H1 (cell line): Measurements from ENCODE around the gene OR5B3. TPM values are rescaled to one million over a fixed set of nuclear protein-coding genes. Genes with fewer than 3 reads are reported as not detected.
"Not testable (repeated sequence)": the region's sequence is repeated elsewhere in the genome, so short reads cannot be mapped to it uniquely, and the experiment has no call there.

Experiments used
- CTCF ChIA-PET: fragments of 300-600 bp; sonication (Branson Sonifier 250); formaldehyde crosslinking; loops from one replicate; lab custom pipeline; 2021; ENCODE audit not compliant: partially characterized antibody; lab: Charles Lee
- POLR2A ChIA-PET: fragments of 300-600 bp; sonication (Branson Sonifier 250); formaldehyde crosslinking; loops from one replicate; lab custom pipeline; 2021; ENCODE audit warnings: inconsistent platforms; ENCODE audit not compliant: partially characterized antibody; lab: Charles Lee
- DNase-seq, 2 experiments: peaks; one replicate each; pipeline versions ENCODE4 v3.0.0 to v3.0.0-alpha.2; 2010 to 2022; ENCODE audit warnings: low spot score in 2 of 2, low read depth in 1 of 2, mixed read lengths in 1 of 2
- FAIRE-seq: peaks from 2 replicates; lab custom pipeline; 2011; peaks lifted over from hg19 to GRCh38; lab: Jason Lieb, UNC
- H2AFZ ChIP-seq: 2 replicates; pipeline ENCODE4 v1.8.1; 2012; ENCODE audit warnings: low read length, inconsistent platforms
- H2AK5ac ChIP-seq: 2 replicates; pipeline ENCODE4 v1.6.1; 2013; ENCODE audit warnings: low read depth, low read length
- H2BK120ac ChIP-seq: replicated peaks from 2 replicates; pipeline ENCODE3; 2013; ENCODE audit warnings: low read depth, low read length, inconsistent platforms
- H2BK12ac ChIP-seq: 2 replicates; pipeline ENCODE4 v1.6.1; 2013; ENCODE audit warnings: low read depth, low read length
- H2BK15ac ChIP-seq: 2 replicates; pipeline ENCODE4 v1.6.1; 2013; ENCODE audit warnings: low read length
- H2BK20ac ChIP-seq: 2 replicates; pipeline ENCODE4 v1.6.1; 2013; ENCODE audit warnings: low read length
- H2BK5ac ChIP-seq: 2 replicates; pipeline ENCODE4 v1.6.1; 2013; ENCODE audit warnings: low read depth, low read length
- H3K14ac ChIP-seq: 2 replicates; pipeline ENCODE4 v1.6.1; 2013; ENCODE audit warnings: inconsistent platforms; ENCODE audit not compliant: insufficient read length
- H3K18ac ChIP-seq: 2 replicates; pipeline ENCODE4 v1.6.1; 2013; ENCODE audit warnings: low read length; ENCODE audit errors: extremely low read depth
- H3K23ac ChIP-seq: 2 replicates; pipeline ENCODE4 v1.6.1; 2013; ENCODE audit warnings: inconsistent platforms; ENCODE audit not compliant: insufficient read length
- H3K23me2 ChIP-seq: 2 replicates; pipeline ENCODE4 v1.6.1; 2013; ENCODE audit warnings: low read depth, low read length
- H3K27ac ChIP-seq: 2 replicates; pipeline ENCODE4 v1.6.1; 2011; ENCODE audit warnings: low read depth, low read length, inconsistent platforms
- H3K27me3 ChIP-seq, 4 experiments: replicated peaks in 1 of 4; 1 replicate in 1 of 4; 2 replicates in 3 of 4; pipeline versions ENCODE4 v1.6.1 to v1.8.1; 2011 to 2013; ENCODE audit warnings: low read length in 3 of 4, mild to moderate bottlenecking in 3 of 4, inconsistent platforms in 2 of 4, mixed read lengths in 2 of 4, moderate library complexity in 1 of 4; ENCODE audit not compliant: control insufficient read depth in 3 of 4, insufficient read depth in 3 of 4; ENCODE audit errors: extremely low read depth in 1 of 4
- H3K36me3 ChIP-seq, 4 experiments: 2 replicates each; pipeline versions ENCODE4 v1.6.1 to v1.8.1; 2011 to 2013; ENCODE audit warnings: mild to moderate bottlenecking in 4 of 4, low read length in 3 of 4, moderate library complexity in 2 of 4, control low read depth in 1 of 4, inconsistent platforms in 1 of 4; ENCODE audit not compliant: insufficient read depth in 4 of 4, control insufficient read depth in 2 of 4
- H3K4ac ChIP-seq: replicated peaks from 2 replicates; pipeline ENCODE3; 2013; ENCODE audit warnings: low read length, low read depth, mixed read lengths, inconsistent platforms; ENCODE audit not compliant: insufficient read length
- H3K4me1 ChIP-seq, 4 experiments: replicated peaks in 1 of 4; 1 replicate in 1 of 4; 2 replicates in 3 of 4; pipeline versions ENCODE4 v1.6.1 to v1.8.1; 2011 to 2013; ENCODE audit warnings: low read length in 3 of 4, inconsistent platforms in 2 of 4, mixed read lengths in 1 of 4; ENCODE audit not compliant: insufficient read depth in 4 of 4, control insufficient read depth in 3 of 4
- H3K4me2 ChIP-seq, 2 experiments: 2 replicates each; pipeline versions ENCODE4 v1.6.1 to v1.8.1; 2011 to 2013; ENCODE audit warnings: low read depth in 2 of 2, low read length in 2 of 2, control low read depth in 1 of 2, inconsistent platforms in 1 of 2, mild to moderate bottlenecking in 1 of 2; ENCODE audit not compliant: insufficient read depth in 1 of 2
- H3K4me3 ChIP-seq, 4 experiments: fragments of 200-600, 300-600 bp in 1 of 4; sonication (generic), shearing (Covaris generic), sonication (Bioruptor Twin) in 1 of 4; 2 replicates each; pipeline versions ENCODE4 v1.5.1 to v1.8.1; 2011 to 2016; ENCODE audit warnings: low read length in 4 of 4, low read depth in 3 of 4, control low read depth in 2 of 4, inconsistent platforms in 2 of 4, mild to moderate bottlenecking in 2 of 4, mixed read lengths in 1 of 4, moderate library complexity in 1 of 4; ENCODE audit not compliant: insufficient read depth in 2 of 4; ENCODE audit errors: extremely low read depth in 1 of 4
- H3K56ac ChIP-seq: replicated peaks from 2 replicates; pipeline ENCODE3; 2013; ENCODE audit warnings: low read depth, mild to moderate bottlenecking, mixed read lengths, low read length, inconsistent platforms; ENCODE audit not compliant: insufficient read length
- H3K79me1 ChIP-seq: 2 replicates; pipeline ENCODE4 v1.6.1; 2013; ENCODE audit warnings: low read depth, low read length, control low read depth
- H3K79me2 ChIP-seq, 2 experiments: 2 replicates each; pipeline versions ENCODE4 v1.6.1 to v1.8.1; 2012 to 2013; ENCODE audit warnings: low read length in 2 of 2, mild to moderate bottlenecking in 2 of 2, inconsistent platforms in 1 of 2; ENCODE audit not compliant: insufficient read depth in 2 of 2, control insufficient read depth in 1 of 2
- H3K9ac ChIP-seq, 4 experiments: replicated peaks in 1 of 4; 1 replicate in 1 of 4; 2 replicates in 3 of 4; pipeline versions ENCODE4 v1.6.1 to v1.8.1; 2011 to 2013; ENCODE audit warnings: low read depth in 3 of 4, low read length in 3 of 4, control low read depth in 2 of 4, mild to moderate bottlenecking in 2 of 4, moderate library complexity in 2 of 4, inconsistent platforms in 1 of 4; ENCODE audit errors: extremely low read depth in 1 of 4
- H3K9me3 ChIP-seq, 2 experiments: 2 replicates each; pipeline versions ENCODE4 v1.6.1 to v1.8.1; 2012 to 2013; ENCODE audit warnings: mild to moderate bottlenecking in 2 of 2, moderate library complexity in 2 of 2, control low read depth in 1 of 2, inconsistent platforms in 1 of 2, low read depth in 1 of 2, low read length in 1 of 2, mixed read lengths in 1 of 2; ENCODE audit not compliant: insufficient read depth in 2 of 2
- H4K20me1 ChIP-seq, 2 experiments: replicated peaks in 1 of 2; 2 replicates each; pipeline versions ENCODE3 to v1.8.1; 2011 to 2013; ENCODE audit warnings: inconsistent platforms in 2 of 2, low read length in 2 of 2, mild to moderate bottlenecking in 1 of 2; ENCODE audit not compliant: insufficient read depth in 2 of 2, control insufficient read depth in 1 of 2
- H4K5ac ChIP-seq: 2 replicates; pipeline ENCODE4 v1.6.1; 2013; ENCODE audit warnings: low read length, low read depth, mixed read lengths, inconsistent platforms; ENCODE audit not compliant: insufficient read length
- H4K8ac ChIP-seq: 2 replicates; pipeline ENCODE4 v1.8.0; 2013; ENCODE audit warnings: mild to moderate bottlenecking, moderate library complexity, low read length, inconsistent platforms; ENCODE audit not compliant: insufficient read depth; ENCODE audit errors: extremely low read depth
- H4K91ac ChIP-seq: replicated peaks from 2 replicates; pipeline ENCODE3; 2013; ENCODE audit warnings: low read length, mixed read lengths, inconsistent platforms; ENCODE audit not compliant: insufficient read length
- CEBPB ChIP-seq: IDR thresholded peaks from 2 replicates; pipeline ENCODE4 v1.6.1; 2012; ENCODE audit warnings: low read depth, low read length
- EGR1 ChIP-seq: IDR thresholded peaks from 2 replicates; pipeline ENCODE4 v1.6.1; 2011; ENCODE audit warnings: low read depth, low read length, borderline replicate concordance
- EP300 ChIP-seq, 2 experiments: IDR thresholded peaks; 1 replicate in 1 of 2; 2 replicates in 1 of 2; pipeline ENCODE4 v1.6.1; 2011 to 2012; ENCODE audit warnings: low read depth in 2 of 2, low read length in 2 of 2, mild to moderate bottlenecking in 2 of 2, borderline replicate concordance in 1 of 2, inconsistent platforms in 1 of 2, moderate library complexity in 1 of 2
- NANOG ChIP-seq: IDR thresholded peaks from 2 replicates; pipeline ENCODE4 v1.6.1; 2011; ENCODE audit warnings: low read length, low read depth, mild to moderate bottlenecking, inconsistent platforms; ENCODE audit not compliant: insufficient read depth, poor library complexity, severe bottlenecking
- SIRT6 ChIP-seq: IDR thresholded peaks from one replicate; pipeline ENCODE4 v1.7.1; 2012; ENCODE audit warnings: low read length, inconsistent platforms
- SP4 ChIP-seq: IDR thresholded peaks from 2 replicates; pipeline ENCODE4 v1.6.1; 2012; ENCODE audit warnings: low read length, inconsistent platforms
- SUZ12 ChIP-seq: fragments of 200-600 bp; sonication (generic); IDR thresholded peaks from 2 replicates; pipeline ENCODE4 v1.6.1; 2012; ENCODE audit warnings: mild to moderate bottlenecking, inconsistent platforms, low read length, moderate library complexity, mixed read lengths
- WGBS, 2 experiments: shearing (Covaris generic) in 1 of 2; methylation state at CpG; one replicate each; pipeline versions ENCODE4 v1.1.6 to v1.1.7; 2013 to 2015; ENCODE audit warnings: low lambda C conversion rate in 2 of 2, mixed read lengths in 2 of 2, inconsistent platforms in 1 of 2, low coverage in 1 of 2, missing lambda C conversion rate in 1 of 2; ENCODE audit not compliant: insufficient replicate concordance in 2 of 2, insufficient coverage in 1 of 2, insufficient read length in 1 of 2; ENCODE audit errors: extremely low coverage in 1 of 2, missing lambda C conversion rate in 1 of 2; 5-methylcytosine and 5-hydroxymethylcytosine counted together
- polyA plus RNA-seq, 7 experiments: library from polyadenylated mRNA; depleted of rRNA in 3 of 7; stranded (reverse) in 5 of 7; unstranded in 2 of 7; fragments of >200 nt in 5 of 7; fragments of 200-250 nt in 2 of 7; gene quantifications; 1 replicate in 5 of 7; 2 replicates in 1 of 7; 4 replicates in 1 of 7; pipeline versions ENCODE4 v1.2.1 to v1.2.3, GENCODE V29; 2011 to 2013; ENCODE audit warnings: missing spikeins in 2 of 7, mixed read lengths in 2 of 7
- total RNA-seq: library from RNA; stranded (reverse); fragmentation: NEBNext Ultra II Directional; extraction: Animal tissue kit (Norgen Biotek cat#: 25700); gene quantifications from 2 replicates; pipeline ENCODE4 v1.2.1, GENCODE V29; 2021

OR5B3 gene
- total and polyA plus RNA-seq, 2 of the 8 experiments (the other 6 are each of a cell fraction or from before 2014, with no cell fraction given), result not detected

- TF ChIP-seq EP300 (IDR thresholded peaks at IDR 0.05; ENCODE audit: borderline replicate concordance in 1 of 2, low read depth in 2 of 2, low read length in 2 of 2) (no peak), EGR1 (no peak), NANOG (no peak), SUZ12 (no peak), SIRT6 (no peak), SP4 (no peak), CEBPB (no peak)
- TF ChIP-seq, all 59 proteins: peak for 0
Observed at GRCh38 chr11:58428021-58428420, 21.3 kb upstream of the OR5B3 start, which contains the start of gene OR5B2 (continued).

DNA sequence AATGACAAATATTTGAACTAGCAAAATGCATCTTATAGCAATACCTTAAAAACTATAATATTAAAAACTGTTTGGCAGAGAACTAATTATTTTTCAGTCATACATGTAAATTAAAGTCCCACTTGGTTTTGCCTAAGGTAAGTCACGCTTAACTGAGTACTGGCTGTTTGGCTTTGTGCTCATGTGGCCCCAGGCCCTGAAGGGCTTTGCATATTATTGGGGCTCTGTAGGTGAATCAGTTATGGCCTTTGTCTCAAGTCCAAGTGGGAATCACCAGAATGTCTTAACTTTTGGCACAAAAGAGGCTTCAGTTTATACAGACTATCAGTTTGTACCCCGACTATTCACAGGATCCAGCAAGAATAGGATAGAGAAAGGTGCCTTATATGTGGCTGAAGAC, 7.1 kb downstream of the OR5B3 start:
- H3K79me2 ChIP-seq, H3K4ac ChIP-seq, H3K18ac ChIP-seq, H2BK5ac ChIP-seq, H2BK15ac ChIP-seq, H3K4me3 ChIP-seq, H2BK12ac ChIP-seq, H3K79me1 ChIP-seq, CTCF ChIA-PET, H3K23me2 ChIP-seq, H2BK120ac ChIP-seq, H4K8ac ChIP-seq, H2BK20ac ChIP-seq, H3K14ac ChIP-seq, H3K27ac ChIP-seq, H4K5ac ChIP-seq, H3K9ac ChIP-seq, DNase-seq, H4K20me1 ChIP-seq, H3K4me2 ChIP-seq, H3K23ac ChIP-seq, H3K56ac ChIP-seq, H3K36me3 ChIP-seq, POLR2A ChIA-PET, H3K4me1 ChIP-seq, FAIRE-seq, H4K91ac ChIP-seq, H2AFZ ChIP-seq, H3K27me3 ChIP-seq, H2AK5ac ChIP-seq: not testable (repeated sequence)
- peaks cover 12 to 17% of the 10 kb centered on the region in 2 experiments for H3K9me3 ChIP-seq
- WGBS, 2 experiments, result 100% methylated on average over 1 of the region's 2 CpGs; no CpG with 5 or more reads in 1 of the 2 experiments
